CD4-positive, alpha-beta T cell treated with Interleukin-17A for 4 hours (primary cell): Measurements from ENCODE around the gene TUFM.
"Not testable (repeated sequence)": the region's sequence is repeated elsewhere in the genome, so short reads cannot be mapped to it uniquely, and the experiment has no call there.

Source experiments
- DNase-seq: peaks from one replicate; pipeline ENCODE4 v3.0.0-alpha.2; 2020; ENCODE audit warnings: mixed read lengths

TUFM gene

DNA sequence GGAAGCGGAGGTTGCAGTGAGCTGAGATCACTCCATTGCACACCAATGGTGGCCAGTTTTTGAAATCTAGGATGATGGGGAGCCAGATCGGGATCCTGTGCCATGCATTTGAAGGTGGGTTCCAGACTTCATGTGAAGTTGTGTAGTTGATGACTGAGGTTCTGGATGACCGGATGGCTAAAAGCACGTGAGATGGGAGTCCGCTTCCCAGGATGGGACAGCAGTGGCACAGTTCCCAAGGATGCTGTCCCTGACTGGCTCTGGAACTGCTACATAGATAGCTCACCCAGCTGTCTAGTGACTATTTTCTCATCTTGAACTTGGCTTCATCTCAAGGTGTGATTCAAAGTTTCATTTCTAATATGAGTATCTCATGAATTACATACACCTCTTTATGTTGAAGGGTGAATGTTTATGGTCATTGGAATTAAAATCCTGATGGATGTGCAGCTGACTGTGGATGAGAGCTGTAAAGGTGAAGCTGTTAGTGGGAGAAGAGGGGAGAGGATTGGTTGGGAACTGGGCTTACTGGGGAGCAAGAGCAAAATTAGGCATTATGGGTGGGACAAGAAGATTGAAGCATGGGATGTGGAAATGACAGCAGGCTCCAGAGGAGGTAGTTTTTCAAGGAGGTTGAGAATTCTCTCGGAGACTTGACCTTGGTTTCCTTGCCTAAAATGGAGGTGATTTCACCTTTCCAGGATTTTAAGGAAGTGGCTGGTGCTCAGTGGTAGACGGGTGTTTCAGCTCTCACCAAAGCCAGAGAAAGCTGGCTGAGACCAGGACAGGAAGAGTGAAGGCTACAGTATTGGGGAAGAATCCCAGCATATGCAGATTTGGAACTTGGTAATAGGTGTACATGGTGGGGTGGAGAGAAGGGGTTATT, 8.2 kb downstream of the TUFM start:
- DNase-seq, result no peak

GRCh38 chr16:28836761-28837064, 9.4 kb downstream of the TUFM start:
- DNase-seq, result no peak

DNA sequence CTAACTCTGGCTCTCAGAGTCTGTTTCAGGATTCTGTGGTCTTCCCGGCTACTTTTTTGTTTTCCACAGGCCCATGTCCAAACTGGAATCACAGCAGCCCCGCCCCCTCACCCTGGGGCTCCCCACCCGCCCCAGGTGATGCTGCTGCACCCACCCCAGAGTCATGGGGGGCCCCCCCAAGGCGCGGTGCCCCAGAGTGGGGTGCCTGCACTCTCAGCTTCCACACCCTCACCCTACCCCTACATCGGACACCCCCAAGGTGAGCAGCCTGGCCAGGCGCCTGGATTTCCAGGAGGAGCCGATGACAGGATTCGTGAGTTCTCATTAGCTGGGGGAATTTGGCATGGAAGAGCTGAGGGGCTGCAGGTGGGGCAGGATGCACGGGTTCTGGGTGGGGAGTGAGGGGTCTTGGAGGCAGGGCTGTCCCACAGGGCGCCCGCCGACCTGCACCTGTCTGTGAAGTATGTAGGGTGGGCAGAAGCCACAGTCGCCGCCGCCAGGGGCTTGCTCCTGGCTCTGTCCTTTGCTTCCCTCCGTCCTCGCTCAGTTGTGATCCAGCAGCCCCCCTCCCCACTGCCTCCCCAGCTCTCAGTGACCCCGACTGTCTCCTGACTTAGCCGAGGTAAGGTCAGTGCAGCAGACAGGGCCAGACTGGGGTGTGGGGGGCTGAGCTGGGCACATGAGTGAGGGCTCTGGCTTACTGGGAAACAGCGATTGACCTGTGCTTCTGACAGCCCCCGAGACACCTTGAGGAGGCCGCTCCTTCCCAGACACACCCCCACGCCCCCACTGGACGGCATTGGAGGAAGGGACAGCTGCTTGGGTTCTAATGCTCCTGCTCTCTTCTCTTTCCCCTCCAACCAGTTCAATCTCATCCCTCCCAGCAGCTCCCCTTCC, 10.0 kb downstream of the TUFM start:
- DNase-seq, result no peak

DNA sequence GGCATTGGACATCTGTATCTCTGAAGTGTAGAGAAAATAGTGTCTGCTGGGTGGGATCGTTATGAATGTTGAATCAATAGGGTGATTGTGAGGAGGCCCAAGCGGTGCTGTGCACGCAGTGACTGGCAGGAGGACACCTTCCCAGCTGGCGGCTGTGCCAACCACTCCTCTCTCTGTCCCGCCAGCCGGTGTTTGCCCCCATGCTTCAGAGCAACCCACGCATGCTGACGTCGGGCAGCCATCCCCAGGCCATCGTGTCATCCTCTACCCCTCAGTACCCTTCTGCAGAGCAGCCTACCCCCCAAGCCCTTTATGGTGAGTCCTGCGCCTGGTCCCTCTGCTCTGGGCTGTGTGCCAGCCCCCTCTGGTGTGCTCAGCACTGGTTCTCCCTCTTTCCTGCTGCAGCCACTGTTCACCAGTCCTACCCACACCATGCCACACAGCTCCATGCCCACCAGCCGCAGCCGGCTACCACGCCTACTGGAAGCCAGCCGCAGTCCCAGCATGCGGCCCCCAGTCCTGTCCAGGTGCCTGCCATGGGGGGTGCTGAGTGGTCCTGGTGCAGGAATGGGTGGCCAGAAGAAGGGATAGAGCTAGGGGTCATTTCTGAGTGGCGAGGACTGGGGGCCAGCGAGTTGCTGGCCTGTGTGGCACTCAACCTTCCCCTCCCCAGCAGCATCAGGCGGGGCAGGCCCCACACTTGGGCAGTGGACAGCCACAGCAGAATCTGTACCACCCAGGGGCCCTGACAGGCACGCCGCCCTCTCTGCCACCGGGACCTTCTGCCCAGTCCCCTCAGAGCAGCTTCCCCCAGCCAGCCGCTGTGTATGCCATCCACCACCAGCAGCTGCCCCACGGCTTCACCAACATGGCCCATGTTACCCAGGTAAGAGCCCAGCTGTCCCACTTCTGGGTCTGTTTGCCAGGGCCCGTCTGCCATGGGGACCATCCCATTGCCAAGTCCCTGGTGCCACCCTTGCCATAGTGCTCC, 11.0 kb downstream of the TUFM start:
- DNase-seq, result no peak

GRCh38 chr16:28834349-28834748, 11.8 kb downstream of the TUFM start:
- no peak for DNase-seq

DNA sequence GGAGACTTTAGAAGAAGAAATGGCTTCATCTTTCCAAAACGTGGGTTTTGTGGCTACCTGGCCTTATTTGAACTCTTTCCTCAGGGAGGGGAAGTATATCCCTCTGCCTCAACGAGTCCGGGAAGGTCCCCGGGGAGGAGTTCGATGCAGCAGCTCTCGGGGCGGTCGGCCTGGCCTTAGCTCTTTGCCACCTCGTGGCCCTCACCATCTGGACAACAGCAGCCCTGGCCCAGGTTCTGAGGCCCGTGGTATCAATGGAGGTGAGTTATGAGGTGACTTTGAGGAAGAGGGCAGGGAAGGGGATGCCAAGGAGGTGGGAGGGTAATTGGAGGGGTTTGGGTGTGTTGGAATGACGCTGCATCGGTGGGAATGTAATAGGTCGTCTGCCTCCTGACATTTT, 15.6 kb downstream of the TUFM start:
- no peak for DNase-seq

GRCh38 chr16:28829747-28830146, 16.4 kb downstream of the TUFM start:
- no peak for DNase-seq

GRCh38 chr16:28826141-28826540, 20.0 kb downstream of the TUFM start:
- DNase-seq, result no peak

DNA sequence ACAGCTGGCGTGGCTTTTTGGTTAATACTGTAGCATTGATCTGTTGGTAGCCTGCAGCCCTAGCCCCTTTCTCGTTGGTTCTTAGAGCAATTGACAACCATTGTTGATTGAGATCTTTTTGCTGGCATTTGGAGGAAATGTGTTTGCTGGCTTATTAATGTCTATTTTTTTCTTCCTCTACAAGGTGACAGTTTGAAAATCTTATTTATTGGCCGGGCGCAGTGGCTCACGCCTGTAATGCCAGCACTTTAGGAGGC, 21.5 kb downstream of the TUFM start:
- no peak for DNase-seq

DNA sequence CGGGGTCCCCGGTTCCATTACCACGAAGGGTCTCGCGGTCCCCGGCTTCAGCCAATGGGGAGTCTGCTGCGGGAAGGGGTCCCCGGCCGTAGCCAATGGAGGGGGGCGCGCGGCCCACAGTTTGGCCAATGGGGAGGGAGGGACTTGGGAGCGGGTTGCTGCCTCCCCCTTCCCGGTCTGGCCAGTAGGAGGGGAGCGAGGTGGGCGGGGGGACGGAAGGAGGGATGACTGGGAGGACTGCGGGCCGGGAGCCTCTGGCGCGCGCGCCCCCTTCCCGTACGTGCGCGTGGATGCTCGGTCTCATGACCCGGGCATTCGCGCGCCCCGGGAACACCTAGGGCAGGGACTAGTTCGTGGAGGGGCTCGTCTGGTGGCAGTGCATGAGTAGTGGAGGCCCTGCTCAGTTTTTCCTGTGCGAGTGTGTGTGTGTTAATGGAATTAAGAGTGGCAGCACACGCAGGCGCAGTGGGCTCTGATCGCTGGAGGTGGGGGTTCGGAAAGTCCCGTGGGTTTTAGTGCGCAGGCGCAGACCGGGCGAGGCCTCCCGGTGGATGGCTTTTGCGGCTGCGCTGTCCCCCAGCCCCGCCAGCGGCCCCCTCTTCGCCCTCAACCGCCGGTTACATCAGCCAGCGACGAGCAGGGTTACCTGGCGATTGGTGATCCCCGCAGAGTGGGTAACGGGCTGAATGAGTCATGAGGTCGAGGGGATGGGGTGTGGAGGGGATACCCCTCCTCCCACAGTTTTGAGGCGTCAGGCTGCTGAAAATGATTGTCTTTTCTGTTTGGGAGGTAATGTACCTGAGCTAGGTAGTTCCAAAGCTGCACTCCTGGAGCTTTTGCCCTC, 22.1 kb downstream of the TUFM start:
- DNase-seq, result peak; percentile 97

GRCh38 chr16:28823291-28823872, 22.8 kb downstream of the TUFM start:
- DNase-seq, result no peak

DNA sequence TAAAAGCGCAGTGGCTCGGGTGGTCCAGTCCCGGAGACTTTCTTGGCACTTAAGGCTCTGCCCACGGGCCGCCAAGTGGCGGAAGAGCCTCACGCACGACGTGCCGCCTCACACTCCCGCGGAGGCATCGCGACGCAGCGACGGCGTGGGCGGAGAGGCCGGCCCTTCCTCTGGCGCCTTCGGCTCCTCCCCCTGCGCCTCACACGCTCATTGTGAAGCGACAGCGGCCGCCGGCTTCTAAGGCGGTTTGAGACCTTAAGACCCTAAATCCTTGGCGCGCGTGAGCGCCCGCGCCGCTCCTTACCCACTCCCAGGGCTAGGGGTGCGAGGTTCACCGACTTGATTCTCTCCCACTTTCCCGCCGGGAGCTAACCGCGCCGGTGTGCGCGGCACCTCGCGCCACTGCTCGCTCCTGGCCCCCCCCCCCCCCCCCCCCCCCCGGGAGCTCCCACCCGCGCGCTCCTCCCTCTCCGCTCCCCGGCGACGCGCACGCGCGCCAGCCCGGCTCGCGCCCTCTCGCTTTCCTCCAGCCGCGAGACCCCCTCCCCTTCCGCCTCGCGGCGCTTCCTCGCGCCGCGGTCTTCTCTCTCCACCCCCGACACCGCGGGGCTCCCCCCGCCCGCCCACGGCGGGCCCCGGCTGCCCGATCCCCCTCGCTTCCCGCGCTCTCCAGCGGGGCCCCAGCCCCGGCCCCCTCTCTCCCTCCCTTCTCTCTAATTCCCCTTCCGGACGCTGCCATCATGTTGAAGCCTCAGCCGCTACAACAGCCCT, 23.4 kb downstream of the TUFM start, which contains the start of gene ATXN2L:
Gene ATXN2L (plus strand): TSS at position 480 of the 771 bp plus-strand sequence. CDS start 261 bp downstream, at position 741.
- peak; percentile 95 for DNase-seq

- DNase-seq, result no peak
Observed at GRCh38 chr16:28821874-28822519, 24.2 kb downstream of the TUFM start.

DNA sequence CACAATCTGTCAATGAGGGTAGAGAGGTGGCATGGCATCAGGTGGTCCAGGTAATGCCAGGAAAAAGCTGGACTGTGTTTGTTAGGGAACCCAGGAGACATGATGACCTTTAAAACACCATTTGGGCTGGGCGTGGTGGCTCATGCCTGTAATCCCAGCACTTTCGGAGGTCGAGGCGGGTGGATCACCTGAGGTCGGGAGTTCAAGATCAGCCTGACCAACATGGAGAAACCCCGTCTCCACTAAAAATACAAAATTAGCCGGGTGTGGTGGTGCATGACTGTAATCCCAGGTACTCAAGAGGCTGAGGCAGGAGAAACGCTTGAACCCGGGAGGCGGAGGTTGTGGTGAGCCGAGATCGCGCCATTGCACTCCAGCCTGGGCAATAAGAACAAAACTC, 25.6 kb downstream of the TUFM start:
- DNase-seq, result not testable (repeated sequence)

DNA sequence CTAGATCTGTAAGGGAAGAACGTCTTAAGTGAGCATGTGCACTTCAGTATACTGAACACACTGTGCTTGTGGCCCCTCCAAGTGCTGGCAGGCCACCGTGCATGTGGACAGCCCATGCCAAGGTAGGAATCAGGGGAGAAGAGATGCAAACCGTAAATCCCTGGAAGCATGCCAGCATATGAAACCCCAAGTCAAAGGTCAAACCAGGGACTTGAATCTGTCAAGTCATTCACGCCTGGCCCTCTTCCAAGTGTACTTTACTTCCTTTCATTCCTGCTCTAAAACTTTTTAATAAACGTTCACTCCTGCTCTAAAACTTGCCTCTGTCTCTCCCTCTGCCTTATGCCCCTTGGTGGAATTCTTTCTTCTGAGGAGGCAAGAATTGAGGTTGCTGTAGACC, 26.1 kb downstream of the TUFM start:
- no peak for DNase-seq

GRCh38 chr16:28807445-28808120, 38.6 kb downstream of the TUFM start:
- DNase-seq, result not testable (repeated sequence)

- peak; percentile 85 for DNase-seq
Observed at GRCh38 chr16:28802235-28803019, 43.7 kb downstream of the TUFM start.
